Cardiac muscle cell (in vitro differentiated cells and primary cell): ENCODE results near the gene AGTPBP1. TPM values are rescaled to one million over a fixed set of nuclear protein-coding genes. Genes with fewer than 3 reads are reported as not detected.
"Not testable (repeated sequence)": the region's sequence is repeated elsewhere in the genome, so short reads cannot be mapped to it uniquely, and the experiment has no call there.

Source experiments
- DNase-seq, 2 donors: peaks; one replicate each; pipeline versions ENCODE4 v3.0.0 to v3.0.0-alpha.2; 2010 to 2017; ENCODE audit warnings: low read depth in 1 of 2, low spot score in 1 of 2
- H3K27ac ChIP-seq: fragments of 200-600 bp; sonication (generic); 2 replicates; pipeline ENCODE4 v1.5.1; 2016
- H3K27me3 ChIP-seq: fragments of 200-600 bp; sonication (generic); 2 replicates; pipeline ENCODE4 v1.6.0; 2016; ENCODE audit warnings: control low read depth
- H3K36me3 ChIP-seq: fragments of 200-600 bp; sonication (generic); 2 replicates; pipeline ENCODE4 v1.5.1; 2016; ENCODE audit warnings: control low read depth
- H3K4me1 ChIP-seq: fragments of 200-600 bp; sonication (generic); 2 replicates; pipeline ENCODE4 v1.8.1; 2017; ENCODE audit warnings: low read depth, mild to moderate bottlenecking, mixed run types
- H3K4me3 ChIP-seq: fragments of 200-600 bp; sonication (generic); 2 replicates; pipeline ENCODE4 v1.5.1; 2016; ENCODE audit warnings: mild to moderate bottlenecking
- H3K9me3 ChIP-seq: fragments of 200-600 bp; sonication (generic); 2 replicates; pipeline ENCODE4 v1.5.1; 2017; ENCODE audit warnings: low read depth, mild to moderate bottlenecking, control low read depth
- CTCF ChIP-seq: IDR thresholded peaks from 2 replicates; pipeline ENCODE4 v1.5.1; 2012; ENCODE audit warnings: low read depth, mild to moderate bottlenecking, low read length
- polyA plus RNA-seq: library from polyadenylated mRNA; unstranded; fragments of >200 nt; fragmentation: Nextera tagmentation; extraction: Ambion mirVana; gene quantifications from 2 replicates; pipeline ENCODE4 v1.2.1, GENCODE V29; 2016
- total RNA-seq: library from RNA; depleted of rRNA; stranded (reverse); fragments of >200 nt; gene quantifications from 2 replicates; pipeline ENCODE4 v1.2.3, GENCODE V29; 2016

AGTPBP1 gene
- total and polyA plus RNA-seq, 2 experiments from 2014 or later: 15.0 to 30.5 TPM

GRCh38 chr9:85727500-85727899, 14.3 kb downstream of the AGTPBP1 start:
- DNase-seq: peak in 1 of 2 donors; percentile 44
- H3K4me3 ChIP-seq: no peak overlapping the region
- no peaks in the 10 kb centered on the region for H3K9me3 ChIP-seq
- no peaks in the 10 kb centered on the region for H3K27me3 ChIP-seq
- no peak for TF ChIP-seq CTCF
- no peaks in the 10 kb centered on the region for H3K36me3 ChIP-seq
- no peaks in the 10 kb centered on the region for H3K4me1 ChIP-seq
- H3K27ac ChIP-seq: peak overlapping the region; percentile 4

DNA sequence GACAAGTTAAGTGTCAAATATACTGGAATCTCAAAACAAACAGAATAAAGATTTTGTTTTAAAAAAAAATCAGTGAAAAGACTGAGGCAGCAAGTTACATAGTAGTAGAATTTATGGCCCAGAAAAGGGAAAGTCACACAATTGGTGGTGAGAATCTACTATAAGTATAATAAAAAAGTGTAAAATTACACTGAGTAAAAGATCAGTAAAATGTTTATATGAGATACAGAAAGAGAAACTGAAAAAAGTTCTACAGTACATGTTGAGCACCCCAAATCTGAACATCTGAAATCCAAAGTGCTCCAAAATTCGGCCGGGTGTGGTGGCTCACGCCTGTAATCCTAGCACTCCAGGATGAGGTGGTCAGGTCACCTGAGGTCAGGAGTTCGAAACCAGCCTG, 15.0 kb downstream of the AGTPBP1 start:
- Histone ChIP-seq H3K4me1 (no peaks in the 10 kb centered on the region), H3K27me3 (no peaks in the 10 kb centered on the region), H3K9me3 (no peaks in the 10 kb centered on the region), H3K4me3 (no peak overlapping the region), H3K36me3 (no peaks in the 10 kb centered on the region), H3K27ac (no peak overlapping the region)
- TF ChIP-seq CTCF: no peak
- DNase-seq: no peak

- Histone ChIP-seq H3K4me3 (no peak overlapping the region), H3K36me3 (no peaks in the 10 kb centered on the region), H3K4me1 (no peaks in the 10 kb centered on the region), H3K9me3 (no peaks in the 10 kb centered on the region), H3K27ac (no peak overlapping the region), H3K27me3 (no peaks in the 10 kb centered on the region)
- no peak for TF ChIP-seq CTCF
- no peak for DNase-seq
Observed at GRCh38 chr9:85723215-85723614, 18.5 kb downstream of the AGTPBP1 start.

DNA sequence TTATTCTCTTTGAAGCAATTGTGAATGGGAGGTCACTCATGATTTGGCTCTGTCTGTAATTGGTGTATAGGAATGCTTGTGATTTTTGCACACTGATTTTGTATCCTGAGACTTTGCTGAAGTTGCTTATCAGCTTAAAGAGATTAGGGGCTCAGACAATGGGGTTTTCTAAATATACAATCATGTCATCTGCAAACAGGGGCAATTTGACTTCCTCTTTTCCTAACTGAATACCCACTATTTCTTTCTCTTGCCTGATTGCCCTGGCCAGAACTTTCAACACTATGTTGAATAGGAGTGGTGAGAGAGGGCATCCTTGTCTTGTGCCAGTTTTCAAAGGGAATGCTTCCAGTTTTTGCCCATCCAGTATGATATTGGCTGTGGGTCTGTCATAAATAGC, 22.3 kb downstream of the AGTPBP1 start:
- H3K4me1 ChIP-seq, H3K36me3 ChIP-seq, H3K27ac ChIP-seq, DNase-seq, H3K4me3 ChIP-seq, H3K9me3 ChIP-seq, H3K27me3 ChIP-seq: not testable (repeated sequence)

- not testable (repeated sequence) for H3K4me1 ChIP-seq, H3K9me3 ChIP-seq, H3K36me3 ChIP-seq, DNase-seq, H3K27ac ChIP-seq, H3K4me3 ChIP-seq, H3K27me3 ChIP-seq
Observed at GRCh38 chr9:85717818-85718217, 23.9 kb downstream of the AGTPBP1 start.

GRCh38 chr9:85717220-85717619, 24.5 kb downstream of the AGTPBP1 start:
- no peak for DNase-seq
- H3K9me3 ChIP-seq: no peaks in the 10 kb centered on the region
- no peak for TF ChIP-seq CTCF
- H3K27ac ChIP-seq: no peak overlapping the region
- no peaks in the 10 kb centered on the region for H3K27me3 ChIP-seq
- no peak overlapping the region for H3K4me3 ChIP-seq
- H3K4me1 ChIP-seq: no peaks in the 10 kb centered on the region
- H3K36me3 ChIP-seq: no peaks in the 10 kb centered on the region
